NCI-H524 treated with DMSO at 0.1 percent for 48 hours (cell line): ENCODE data around the gene TIAM2.

ENCODE experiments used
- DNase-seq: peaks from one replicate; lab custom pipeline; 2025; lab: John Stamatoyannopoulos, UW

Gene TIAM2

DNA sequence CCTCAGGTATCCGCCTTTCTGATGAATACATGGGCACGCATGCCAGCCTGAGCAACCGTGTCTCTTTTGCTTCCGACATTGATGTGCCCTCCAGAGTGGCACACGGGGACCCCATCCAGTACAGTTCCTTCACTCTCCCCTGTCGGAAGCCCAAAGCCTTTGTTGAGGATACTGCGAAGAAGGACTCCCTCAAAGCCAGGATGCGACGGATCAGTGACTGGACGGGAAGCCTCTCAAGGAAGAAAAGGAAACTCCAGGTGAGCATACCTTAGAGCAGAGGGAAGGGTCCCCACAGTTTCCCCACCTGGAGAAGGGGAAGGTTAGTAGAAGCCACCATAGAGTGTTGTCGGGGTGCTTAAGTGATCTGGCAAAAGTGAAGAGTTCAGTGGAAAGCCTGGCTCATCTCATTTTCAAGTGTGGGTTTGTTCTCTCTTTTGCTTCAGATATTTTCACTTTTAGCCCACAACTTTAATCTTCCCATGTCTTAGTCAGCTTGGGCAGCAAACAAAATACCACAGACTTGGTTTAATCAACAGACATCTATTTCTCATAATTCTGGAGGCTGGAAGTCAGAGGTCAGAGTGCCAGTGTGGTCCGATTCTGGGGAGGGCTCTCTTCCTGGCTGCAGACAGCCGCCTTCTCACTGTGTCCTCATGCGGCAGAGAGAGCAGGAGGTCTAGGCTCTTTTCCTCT is 135.2 kb downstream of the TIAM2 start:
- DNase-seq, result no peak

DNA sequence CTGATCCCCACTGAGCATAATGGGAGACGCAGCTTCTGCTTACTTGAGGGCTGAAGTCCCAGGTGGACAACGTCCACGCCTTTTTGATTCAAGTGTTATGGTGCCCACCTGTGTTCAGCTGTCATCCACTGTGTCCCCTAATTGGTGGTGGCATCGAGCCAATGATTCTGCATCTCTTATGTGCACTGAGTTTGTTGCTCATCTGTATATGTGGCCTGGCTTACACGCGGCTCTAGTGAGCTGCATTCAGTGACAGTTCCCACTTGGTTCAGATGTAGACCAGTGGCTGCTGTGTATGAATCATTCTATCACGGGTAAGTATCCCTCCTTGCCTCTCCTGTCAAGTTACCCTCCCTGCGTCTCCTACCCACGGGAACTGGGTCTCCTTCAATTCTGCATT is 137.5 kb downstream of the TIAM2 start:
- peak; percentile 18 for DNase-seq

DNA sequence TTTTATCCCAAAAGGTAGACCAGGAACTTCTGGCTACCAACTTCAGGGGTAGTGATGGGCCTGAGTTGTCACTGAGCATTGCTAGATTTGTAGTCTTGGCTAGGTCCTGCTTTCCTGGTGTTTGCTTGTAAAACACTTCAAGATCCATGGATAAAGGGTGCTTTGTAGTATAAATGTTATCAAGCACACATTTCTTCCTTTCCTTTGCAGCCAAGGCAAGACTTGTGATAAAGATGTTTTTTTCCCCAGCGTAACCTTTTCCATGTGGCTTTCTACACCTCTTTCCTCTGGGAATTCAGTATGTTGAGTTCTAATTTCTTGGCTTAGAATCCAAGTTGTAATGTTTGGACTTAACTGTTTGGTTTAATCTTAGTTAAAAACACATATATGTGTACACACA is 145.9 kb downstream of the TIAM2 start:
- DNase-seq, result no peak

DNA sequence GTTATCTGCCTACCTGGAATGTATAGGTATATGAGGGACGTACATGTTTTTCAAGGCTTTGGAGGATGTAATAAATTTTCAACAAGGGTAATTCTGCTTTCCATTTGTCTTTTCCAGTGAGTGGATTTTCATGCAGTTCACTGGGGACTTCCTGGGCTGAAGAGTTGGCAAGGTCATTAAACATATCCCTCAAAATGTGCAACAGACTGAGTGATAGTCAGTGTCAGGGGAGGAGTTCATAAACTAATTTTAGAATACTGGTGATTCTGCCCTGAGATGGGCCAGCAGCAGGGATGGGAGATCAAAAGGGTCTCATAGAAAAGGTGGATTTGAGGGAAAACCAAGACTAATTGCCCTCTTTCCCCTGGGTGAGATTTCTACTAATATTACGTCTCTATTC is 146.4 kb downstream of the TIAM2 start:
- no peak for DNase-seq

DNA sequence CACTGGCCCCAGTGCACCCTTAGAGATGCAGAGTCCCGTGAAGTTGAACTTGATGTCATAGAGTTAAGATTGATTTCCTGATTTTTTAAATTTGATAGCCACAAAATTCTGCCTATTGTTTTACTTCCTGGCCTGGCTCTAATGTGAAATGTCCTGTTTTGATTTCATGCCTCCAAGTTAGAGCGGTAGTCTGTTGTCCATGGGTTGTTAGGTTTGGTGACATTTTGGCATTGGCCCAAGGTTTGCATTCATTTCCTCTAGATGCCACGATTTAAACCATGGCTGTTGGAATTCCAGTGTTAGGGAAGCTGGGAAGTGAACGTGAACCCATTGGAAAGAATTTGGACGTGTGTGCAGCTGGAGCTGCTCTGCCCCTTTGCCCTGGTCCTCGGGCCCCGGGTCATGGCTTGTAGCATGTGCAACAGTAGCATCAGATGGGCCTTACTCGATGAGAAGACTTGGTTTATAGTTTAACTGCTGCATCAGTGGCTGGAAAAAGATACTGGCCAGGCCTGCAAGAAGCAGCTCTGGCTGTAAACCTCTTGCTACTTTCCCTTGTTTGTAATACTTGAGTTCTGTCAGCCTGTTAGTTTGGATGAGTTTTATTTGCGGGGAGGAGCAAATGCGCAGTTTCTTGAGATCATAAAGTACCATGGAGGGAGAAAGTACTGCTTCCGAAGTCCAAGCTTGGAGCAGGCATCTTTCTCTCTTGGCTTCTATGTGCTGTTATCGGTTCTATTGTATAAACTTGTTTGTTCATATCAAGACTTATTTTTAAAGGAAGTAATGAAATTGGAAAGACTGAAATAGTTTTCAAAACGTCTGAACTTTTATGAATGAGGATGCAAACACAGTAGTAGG is 147.3 kb downstream of the TIAM2 start:
- DNase-seq, result no peak

DNA sequence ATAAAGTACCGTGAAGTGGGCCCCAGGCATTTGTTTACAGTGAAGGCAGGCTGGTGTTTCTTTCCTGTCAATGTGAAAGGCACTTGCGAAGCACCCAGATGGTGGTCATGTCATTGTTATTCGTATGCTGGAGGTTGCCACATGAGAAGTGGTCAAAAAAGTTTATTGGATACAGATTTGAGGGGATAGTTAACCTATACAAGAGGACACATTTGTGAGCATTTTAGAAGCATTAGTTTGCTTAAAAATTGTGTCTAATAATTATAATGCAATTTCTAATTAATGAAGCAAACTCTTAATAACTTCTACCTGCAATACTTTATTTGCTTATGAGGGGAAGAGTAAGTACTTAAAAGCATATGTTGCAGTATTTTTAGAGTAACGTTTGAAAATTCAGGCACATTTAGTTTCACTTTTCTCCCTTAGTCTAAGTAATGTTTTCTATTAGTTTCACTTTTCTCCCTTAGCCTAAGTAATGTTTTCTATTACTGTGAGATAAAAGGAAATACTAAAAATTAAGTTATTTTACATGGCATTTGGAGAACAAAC is 148.0 kb downstream of the TIAM2 start:
- DNase-seq, result no peak

DNA sequence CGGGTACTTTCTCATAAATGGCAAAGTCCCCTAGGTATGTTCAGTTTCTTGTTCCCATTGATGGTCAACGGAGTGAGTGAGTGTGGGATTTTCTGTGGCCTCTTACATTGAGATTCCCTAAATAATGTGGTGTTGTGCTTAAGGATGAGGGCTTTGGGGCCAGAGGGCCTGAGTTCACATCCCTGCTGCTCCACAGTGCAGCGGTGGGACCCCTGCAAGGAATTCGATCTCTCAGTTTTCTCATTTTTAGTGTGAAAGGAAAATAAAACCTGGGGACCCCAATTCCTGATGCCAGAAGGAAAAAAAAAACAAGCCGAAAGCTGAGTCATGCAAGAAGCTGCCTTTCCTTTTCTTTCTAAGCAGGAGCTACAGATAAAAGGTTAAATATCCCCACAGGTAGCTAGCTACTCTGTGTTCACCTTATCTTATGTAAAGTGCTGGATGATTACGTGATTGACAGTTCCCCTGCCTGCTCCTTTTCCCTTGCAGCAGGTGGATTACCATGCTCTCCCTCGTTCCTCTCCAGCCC is 148.5 kb downstream of the TIAM2 start:
- no peak for DNase-seq

DNA sequence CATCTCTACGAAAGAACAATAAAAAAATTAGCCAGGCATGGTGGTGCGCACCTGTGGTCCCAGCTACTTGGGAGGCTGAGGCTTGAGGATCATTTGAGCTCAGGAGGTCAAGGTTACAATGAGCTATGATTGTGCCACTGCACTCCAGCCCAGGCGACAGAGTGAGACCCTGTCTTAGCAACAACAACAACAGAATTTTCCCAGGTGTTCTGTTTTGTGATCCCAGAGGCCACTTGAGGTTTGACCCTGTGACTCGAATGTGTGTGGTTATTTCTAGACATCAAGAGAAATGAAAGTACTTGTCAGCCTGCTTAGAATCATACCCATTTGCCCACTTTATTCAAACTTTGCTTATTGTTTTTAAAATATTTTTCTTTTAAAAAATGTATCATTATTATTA is 151.1 kb downstream of the TIAM2 start:
- no peak for DNase-seq

DNA sequence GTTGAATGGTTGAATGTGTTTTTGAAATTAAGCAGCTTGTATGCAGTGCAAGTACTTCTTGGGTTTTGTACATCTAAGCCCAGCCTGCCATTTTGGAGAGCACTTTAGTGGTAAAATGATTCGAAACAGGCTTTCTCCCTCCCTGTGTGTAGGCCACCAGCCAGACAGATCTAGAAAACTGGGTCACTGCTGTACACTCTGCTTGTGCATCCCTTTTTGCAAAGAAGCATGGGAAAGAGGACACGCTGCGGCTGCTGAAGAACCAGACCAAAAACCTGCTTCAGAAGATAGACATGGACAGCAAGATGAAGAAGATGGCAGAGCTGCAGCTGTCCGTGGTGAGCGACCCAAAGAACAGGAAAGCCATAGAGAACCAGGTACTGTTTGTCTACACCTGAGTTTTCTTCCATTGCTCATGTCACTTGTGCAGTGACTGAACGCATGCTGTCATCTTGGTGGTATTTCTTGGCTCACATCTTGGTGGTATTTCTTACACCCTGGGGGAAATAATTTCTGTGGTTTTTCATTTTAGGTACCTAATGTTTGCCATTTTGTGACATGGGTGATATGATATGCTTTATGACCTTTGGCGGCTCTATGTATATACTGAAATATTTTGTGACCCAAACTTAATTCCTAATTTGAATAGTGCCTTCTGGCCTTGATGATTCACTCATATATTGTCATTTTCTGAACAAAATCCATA is 153.0 kb downstream of the TIAM2 start:
- no peak for DNase-seq

DNA sequence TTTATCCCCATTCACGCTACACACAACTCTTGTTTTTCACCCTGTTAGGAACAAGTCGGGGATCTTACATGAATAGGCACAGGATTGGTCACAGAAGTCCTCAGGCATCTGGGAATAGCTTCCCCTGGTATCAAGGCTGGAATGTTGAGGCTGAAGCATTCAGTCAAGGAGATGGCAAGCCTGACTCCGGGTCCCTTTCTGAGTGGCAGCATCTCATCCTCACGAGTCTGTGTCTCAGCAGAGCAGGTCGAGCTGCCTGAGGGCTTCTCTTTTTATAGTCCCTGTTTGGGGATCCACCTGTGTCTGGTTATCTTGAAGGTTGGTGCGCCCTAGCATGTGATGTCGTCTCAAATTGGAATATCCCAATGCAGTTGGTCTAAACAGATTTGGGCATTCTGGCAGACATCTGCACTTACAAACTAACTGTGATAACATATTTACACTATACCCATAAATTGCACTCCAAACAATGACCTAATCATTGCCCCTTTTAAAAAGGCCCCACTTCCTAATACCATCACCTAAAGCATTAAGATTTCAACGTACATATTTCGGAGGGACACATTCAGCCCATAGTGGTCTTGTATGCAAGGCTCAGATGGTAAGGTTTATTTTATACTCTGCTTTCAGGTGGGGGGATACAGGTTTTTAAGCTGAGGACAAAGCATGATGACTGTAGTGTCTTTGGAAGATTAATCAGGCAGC is 156.0 kb downstream of the TIAM2 start:
- DNase-seq, result no peak

DNA sequence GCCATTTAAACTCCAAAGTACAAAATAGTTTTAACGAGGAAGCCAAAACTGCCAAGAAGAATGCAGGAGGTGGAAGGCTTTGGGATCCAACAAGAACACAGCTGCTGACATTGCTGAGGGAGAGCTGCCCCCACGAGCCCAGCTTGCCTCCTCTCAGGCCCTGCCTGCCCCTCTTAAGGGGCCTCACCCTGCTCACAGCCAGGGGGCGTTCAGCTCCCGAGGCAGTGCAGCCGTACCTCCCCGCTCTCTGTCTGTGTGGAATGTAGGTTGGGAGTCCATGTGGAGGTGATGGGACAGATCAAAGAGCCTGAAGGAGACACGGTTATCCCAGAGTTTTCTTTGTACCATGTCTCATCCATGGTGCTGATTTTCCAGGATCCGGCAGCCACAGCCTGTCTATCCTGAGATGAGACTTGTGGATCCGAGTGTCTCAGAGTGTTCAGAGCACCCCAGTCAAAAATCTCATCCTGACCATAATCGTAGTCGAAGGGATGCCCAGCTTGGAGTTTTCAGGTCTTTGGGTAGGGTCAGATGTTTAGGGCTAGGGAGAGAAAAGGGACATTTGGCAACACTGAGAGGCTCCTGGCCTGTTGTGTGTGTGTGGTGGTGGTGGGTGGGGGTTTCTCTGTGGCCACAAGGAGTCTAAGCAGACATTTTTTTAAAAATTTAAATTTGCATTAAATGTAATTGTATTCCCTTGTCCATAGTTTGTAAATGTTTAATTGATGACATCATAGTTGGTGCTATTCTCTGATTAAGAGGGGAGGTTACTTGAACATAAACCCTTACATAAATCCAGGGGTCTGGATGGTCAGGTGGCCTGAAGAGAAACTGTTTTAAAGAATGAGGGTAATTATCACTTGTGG is 157.3 kb downstream of the TIAM2 start:
- peak; percentile 9 for DNase-seq

DNA sequence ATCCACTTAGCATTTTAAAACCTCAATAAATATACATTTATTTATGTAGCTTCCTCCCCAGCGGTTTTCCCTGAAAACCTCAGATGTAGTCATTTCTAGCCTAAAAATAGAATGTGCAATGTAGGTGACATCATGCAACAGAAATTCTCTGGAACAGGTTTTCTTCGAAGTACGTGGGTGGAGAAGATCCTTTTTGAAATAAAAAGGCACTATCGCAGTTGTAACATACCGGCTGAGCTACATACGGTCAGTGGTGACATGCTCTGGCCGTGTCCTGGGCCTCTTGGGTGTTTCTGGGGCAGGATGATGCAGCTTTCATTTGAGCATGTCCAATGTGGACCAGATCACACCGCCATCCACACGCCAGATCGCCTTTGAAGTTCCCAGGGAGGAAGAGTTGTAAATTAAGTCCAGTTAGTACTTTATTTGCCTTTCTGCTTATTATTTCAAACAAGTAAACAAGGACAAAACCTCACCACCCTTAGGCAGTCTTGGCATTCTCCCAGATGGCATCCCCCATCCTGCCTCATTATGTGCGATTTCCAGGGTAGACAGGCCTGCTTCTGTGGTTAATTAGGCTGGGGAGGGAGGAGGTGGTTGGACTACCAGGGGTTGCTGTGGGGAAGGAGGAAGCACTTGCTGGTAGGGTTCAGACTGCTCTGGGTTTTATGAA is 159.2 kb downstream of the TIAM2 start:
- DNase-seq, result no peak

DNA sequence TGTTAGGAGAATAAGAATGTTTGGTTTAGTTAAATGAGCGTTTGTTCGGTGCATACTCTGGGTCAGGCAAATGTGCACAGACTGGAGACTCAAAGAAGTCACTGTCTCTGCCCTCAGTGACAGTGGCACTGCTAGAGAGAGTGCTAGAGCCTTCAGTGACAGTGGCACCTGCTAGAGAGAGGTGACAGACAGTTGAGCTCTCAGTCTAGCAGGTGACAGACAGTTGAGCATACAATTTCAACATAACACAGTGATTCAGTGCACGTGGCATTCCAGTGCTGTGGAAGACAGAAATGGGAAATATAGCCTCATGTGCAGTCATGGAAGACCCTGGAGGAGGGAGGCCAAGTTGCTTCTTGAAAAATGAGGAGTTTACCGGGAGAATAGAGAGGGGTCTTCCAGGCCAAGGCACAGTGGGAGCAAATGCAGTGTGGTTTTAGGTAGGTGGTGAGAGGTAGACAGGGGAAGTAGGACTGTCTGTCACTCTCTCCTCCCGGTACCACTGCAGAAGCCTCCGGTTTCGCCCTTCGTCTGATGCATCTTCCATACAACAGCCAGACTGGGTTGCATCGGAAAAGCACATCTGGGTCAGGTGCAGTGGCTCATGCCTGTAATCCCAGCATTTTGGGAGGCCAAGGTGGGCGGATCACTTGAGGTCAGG is 160.8 kb downstream of the TIAM2 start:
- DNase-seq, result no peak

DNA sequence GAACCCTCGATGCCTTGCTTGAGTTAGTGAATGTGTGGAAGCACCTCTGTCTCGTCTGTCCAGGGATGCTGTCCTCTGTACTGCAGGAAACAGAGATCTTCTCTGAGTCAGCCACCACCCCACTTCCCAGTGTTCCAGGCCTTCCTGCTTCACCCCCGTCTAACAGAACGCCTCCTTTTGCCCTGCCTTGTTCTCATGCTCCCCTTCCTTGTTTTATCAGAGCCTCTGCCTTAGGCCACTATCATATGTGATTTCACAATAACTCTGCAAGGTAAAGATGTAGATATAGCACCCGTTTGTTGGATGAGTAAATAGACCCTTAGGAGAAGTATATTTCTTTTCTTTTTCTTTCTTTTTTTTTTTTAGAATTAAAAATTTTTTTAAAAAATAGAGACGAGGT is 162.0 kb downstream of the TIAM2 start:
- DNase-seq, result no peak

DNA sequence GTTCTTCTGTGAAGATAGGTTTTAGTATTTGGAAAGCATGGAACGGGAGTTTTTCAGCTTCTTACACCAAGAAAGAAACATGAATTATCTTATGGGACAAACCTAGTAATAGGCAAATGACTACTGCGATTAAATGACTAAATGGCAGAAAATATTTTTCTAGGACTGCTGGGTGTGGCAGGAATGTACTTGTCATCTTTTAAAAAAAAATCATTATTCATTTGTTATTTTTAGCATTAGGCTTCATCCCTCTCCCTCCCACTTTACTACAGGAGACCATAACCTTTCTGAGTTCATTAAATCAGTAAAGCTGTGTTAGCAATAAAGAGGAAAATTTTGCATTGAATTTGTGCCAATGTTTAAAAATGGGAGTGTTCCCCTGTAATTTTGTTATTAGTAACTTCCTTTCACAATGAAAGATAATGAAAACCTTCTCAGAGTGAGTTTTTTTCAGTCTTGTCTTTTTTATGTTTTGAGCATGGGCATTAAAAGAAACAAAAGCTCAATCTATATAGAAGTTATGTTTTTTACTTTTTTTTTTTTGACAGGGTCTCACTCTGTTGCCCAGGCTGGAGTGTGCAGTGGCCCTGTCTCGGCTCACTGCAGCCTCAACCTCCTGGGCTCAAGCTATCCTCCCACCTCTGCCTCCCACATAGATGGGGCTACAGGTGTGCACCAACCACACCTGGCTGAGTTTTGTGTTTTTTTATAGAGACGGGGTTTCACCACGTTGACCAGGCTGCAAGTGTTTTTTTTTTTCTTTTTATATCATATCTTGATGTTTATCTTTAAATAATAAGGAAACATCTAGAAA is 163.1 kb downstream of the TIAM2 start:
- no peak for DNase-seq

DNA sequence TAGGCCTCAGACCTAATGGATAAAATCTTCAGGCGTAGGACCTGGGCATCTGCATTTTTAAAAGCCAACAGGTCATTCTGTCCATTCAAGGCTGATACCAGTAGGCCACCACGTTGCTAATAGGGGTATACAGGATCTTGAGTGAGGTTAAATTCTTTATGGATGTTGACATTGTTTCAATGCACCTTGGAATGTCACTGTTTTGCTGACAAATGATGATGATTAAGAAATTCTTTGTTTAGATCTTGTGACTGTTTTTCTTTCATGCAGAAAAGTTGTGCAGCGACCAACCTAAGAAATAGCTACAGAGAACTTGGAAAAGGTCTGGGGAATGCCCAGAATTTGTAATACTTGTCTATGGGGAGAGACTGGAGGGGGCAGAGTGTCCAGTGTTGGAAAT is 167.6 kb downstream of the TIAM2 start:
- DNase-seq, result no peak

DNA sequence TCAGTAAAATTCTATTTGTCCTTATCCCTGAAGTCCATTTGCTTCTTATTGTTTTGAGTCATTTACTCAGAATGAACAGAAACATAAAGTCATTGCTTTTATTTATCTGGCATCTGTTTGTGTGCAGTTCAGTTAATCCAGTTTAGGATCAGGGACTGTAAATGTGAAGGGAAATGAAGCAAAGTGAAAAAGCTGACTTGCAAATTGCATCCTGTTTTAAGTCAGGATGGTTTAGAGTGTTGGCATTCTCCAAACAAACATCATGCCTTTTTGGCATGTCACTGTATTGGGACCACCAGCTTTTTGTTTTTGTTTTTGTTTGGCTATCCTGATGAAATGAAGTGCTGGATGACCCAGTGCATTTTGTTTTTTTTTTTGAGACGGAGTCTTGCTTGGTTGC is 168.5 kb downstream of the TIAM2 start:
- no peak for DNase-seq

DNA sequence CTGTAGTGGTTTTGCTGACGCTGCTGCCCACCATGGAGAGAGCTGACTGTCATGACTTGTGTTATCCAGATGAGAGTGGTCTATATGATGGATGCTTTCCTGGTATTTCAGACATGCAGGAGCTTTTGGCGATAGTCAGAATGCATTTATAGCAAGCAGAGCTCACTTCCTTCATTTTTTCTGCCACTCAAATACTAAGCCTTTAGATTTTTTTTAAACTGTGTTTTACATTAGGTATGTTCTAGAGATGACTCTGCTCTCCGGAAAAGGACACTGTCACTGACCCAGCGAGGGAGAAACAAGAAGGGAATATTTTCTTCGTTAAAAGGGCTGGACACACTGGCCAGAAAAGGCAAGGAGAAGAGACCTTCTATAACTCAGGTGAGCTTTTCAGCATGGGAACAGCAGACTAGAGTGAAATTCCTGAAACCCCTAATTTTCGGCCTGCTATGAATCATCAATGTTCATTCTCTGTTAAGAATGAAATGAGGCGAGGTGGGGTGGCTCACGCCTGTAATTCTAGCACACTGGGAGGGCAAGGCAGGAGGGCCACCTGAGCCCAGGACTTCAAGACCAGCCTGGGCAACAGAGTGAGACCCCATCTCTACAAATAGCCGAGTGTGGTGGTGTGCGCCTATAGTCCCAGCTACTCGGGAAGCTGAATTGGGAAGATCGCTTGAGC is 170.1 kb downstream of the TIAM2 start:
- DNase-seq, result no peak
